Panc1 (cell line): ENCODE results near the gene RNASEH2A.

Experiments
- CTCF ChIP-seq: fragments of 450-650 bp; IDR thresholded peaks from 2 replicates; pipeline ENCODE4 v1.5.1; 2017; ENCODE audit warnings: mild to moderate bottlenecking
- POLR2AphosphoS5 ChIP-seq: IDR thresholded peaks from 2 replicates; pipeline ENCODE4 v1.6.1; 2012; ENCODE audit warnings: mild to moderate bottlenecking, low read depth, low read length, moderate library complexity
- REST ChIP-seq, 2 experiments: IDR thresholded peaks; 2 replicates each; pipeline ENCODE4 v1.6.1; 2011 to 2012; ENCODE audit warnings: low read depth in 2 of 2, control low read depth in 1 of 2, low read length in 1 of 2, mild to moderate bottlenecking in 1 of 2, moderate library complexity in 1 of 2; ENCODE audit not compliant: insufficient read depth in 1 of 2
- SIN3A ChIP-seq: IDR thresholded peaks from 2 replicates; pipeline ENCODE4 v1.6.1; 2012; ENCODE audit warnings: low read depth, mild to moderate bottlenecking, low read length, moderate library complexity, borderline replicate concordance; ENCODE audit not compliant: insufficient read depth
- TCF7L2 ChIP-seq: IDR thresholded peaks from 2 replicates; pipeline ENCODE4 v1.6.1; 2011; ENCODE audit warnings: mild to moderate bottlenecking, low read depth, low read length, inconsistent platforms

- TF ChIP-seq POLR2AphosphoS5: no peak
- no peak for TF ChIP-seq REST (IDR thresholded peaks at IDR 0.05; ENCODE audit: insufficient read depth in 1 of 2, low read depth in 2 of 2, low read length in 1 of 2)
- no peak for TF ChIP-seq CTCF
- TF ChIP-seq TCF7L2: no peak
- no peak for TF ChIP-seq SIN3A
These were observed 2.3 kb upstream of the RNASEH2A start for GRCh38 chr19:12804051-12804450.
